HCT116 (cell line): ENCODE data around the gene IGLL5.

Source experiments
- CEBPB ChIP-seq: IDR thresholded peaks from 2 replicates; pipeline ENCODE4 v1.6.1; 2012; ENCODE audit warnings: low read depth
- EGR1 ChIP-seq: IDR thresholded peaks from 2 replicates; pipeline ENCODE4 v1.6.1; 2012; ENCODE audit warnings: low read depth
- EZH2 ChIP-seq: fragments of 200-600 bp; sonication (generic); IDR thresholded peaks from 2 replicates; pipeline ENCODE4 v1.6.1; 2017; ENCODE audit warnings: antibody characterized with exemption, mixed run types
- POLR2A ChIP-seq: IDR thresholded peaks from 2 replicates; pipeline ENCODE4 v1.7.0; 2011; ENCODE audit warnings: borderline replicate concordance; ENCODE audit not compliant: insufficient read depth, insufficient read length; ENCODE audit errors: extremely low read depth
- POLR2AphosphoS5 ChIP-seq: IDR thresholded peaks from 2 replicates; pipeline ENCODE4 v1.6.1; 2011; ENCODE audit warnings: mild to moderate bottlenecking, low read depth, low read length, moderate library complexity
- RAD21 ChIP-seq: IDR thresholded peaks from 2 replicates; pipeline ENCODE4 v1.6.1; 2012; ENCODE audit warnings: low read depth, mild to moderate bottlenecking
- YY1 ChIP-seq: IDR thresholded peaks from 2 replicates; pipeline ENCODE4 v1.6.1; 2011; ENCODE audit warnings: low read length, low read depth, moderate library complexity, mild to moderate bottlenecking; ENCODE audit not compliant: insufficient replicate concordance; ENCODE audit errors: extremely low read depth
- ZFX ChIP-seq: fragments of 450-650 bp; IDR thresholded peaks from 2 replicates; pipeline ENCODE4 v1.6.1; 2017
- TF ChIP-seq, protein P1 (sequence below), 3 experiments: fragments of 200-600 bp in 1 of 3; sonication (generic) in 1 of 3; IDR thresholded peaks in 2 of 3; conservative IDR thresholded peaks in 1 of 3; 2 replicates each; pipeline ENCODE4 v1.5.1; 2012 to 2017; ENCODE audit warnings: low read depth in 2 of 3, low read length in 2 of 3, antibody characterized with exemption in 1 of 3, borderline replicate concordance in 1 of 3, control low read depth in 1 of 3, mild to moderate bottlenecking in 1 of 3, mixed read lengths in 1 of 3, mixed run types in 1 of 3, moderate library complexity in 1 of 3; ENCODE audit not compliant: insufficient read depth in 1 of 3
- TF ChIP-seq, protein P2 (sequence below): IDR thresholded peaks from 2 replicates; pipeline ENCODE4 v1.6.1; 2012

DNA sequence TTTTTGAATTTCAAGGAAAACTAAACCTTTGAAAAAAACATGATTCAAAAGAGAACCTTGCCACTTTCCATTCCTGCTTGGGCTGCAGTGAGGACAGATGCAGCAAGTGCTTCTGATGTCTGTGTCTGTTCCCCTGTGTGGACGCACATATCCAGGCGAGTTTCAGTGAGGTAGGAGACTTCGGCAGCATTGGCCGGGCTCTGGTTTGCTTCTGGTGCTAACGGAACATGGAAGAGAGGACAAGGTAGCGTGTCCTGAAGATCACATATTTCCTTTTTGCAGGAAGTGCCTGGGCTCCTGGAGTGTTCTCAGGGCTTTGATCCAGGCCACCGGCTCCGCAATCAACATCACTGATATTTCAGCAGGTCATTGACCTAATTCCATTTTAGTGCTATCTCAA is 33.1 kb upstream of the IGLL5 start:
- TF ChIP-seq POLR2AphosphoS5 = no peak
- TF ChIP-seq, protein P1, sequence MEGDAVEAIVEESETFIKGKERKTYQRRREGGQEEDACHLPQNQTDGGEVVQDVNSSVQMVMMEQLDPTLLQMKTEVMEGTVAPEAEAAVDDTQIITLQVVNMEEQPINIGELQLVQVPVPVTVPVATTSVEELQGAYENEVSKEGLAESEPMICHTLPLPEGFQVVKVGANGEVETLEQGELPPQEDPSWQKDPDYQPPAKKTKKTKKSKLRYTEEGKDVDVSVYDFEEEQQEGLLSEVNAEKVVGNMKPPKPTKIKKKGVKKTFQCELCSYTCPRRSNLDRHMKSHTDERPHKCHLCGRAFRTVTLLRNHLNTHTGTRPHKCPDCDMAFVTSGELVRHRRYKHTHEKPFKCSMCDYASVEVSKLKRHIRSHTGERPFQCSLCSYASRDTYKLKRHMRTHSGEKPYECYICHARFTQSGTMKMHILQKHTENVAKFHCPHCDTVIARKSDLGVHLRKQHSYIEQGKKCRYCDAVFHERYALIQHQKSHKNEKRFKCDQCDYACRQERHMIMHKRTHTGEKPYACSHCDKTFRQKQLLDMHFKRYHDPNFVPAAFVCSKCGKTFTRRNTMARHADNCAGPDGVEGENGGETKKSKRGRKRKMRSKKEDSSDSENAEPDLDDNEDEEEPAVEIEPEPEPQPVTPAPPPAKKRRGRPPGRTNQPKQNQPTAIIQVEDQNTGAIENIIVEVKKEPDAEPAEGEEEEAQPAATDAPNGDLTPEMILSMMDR (IDR thresholded peaks at IDR 0.05 in 2 of 3, conservative IDR thresholded peaks at IDR 0.05 in 1 of 3; ENCODE audit: borderline replicate concordance in 1 of 3, insufficient read depth in 1 of 3, low read depth in 2 of 3, low read length in 2 of 3) = no peak
- TF ChIP-seq EZH2 = no peak
- TF ChIP-seq, protein P2, sequence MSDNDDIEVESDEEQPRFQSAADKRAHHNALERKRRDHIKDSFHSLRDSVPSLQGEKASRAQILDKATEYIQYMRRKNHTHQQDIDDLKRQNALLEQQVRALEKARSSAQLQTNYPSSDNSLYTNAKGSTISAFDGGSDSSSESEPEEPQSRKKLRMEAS = no peak
- TF ChIP-seq POLR2A = no peak
- TF ChIP-seq CEBPB = no peak
- TF ChIP-seq RAD21 = no peak
- no peak for TF ChIP-seq YY1
- no peak for TF ChIP-seq ZFX
- TF ChIP-seq EGR1 = no peak
